PFSK-1 (cell line): ENCODE data around the gene SERPINH1.

ENCODE experiments used
- FOXP2 ChIP-seq: optimal IDR thresholded peaks from 2 replicates; pipeline ENCODE3; 2011; ENCODE audit warnings: borderline replicate concordance, control low read depth, inconsistent platforms; ENCODE audit not compliant: insufficient read depth; ENCODE audit errors: extremely low read length, extremely low read depth
- POLR2AphosphoS5 ChIP-seq: IDR thresholded peaks from 2 replicates; pipeline ENCODE4 v1.6.1; 2012; ENCODE audit warnings: low read depth, mild to moderate bottlenecking, control low read depth, low read length, moderate library complexity
- SIN3A ChIP-seq: IDR thresholded peaks from 2 replicates; pipeline ENCODE4 v1.6.1; 2012; ENCODE audit warnings: mild to moderate bottlenecking, low read length, moderate library complexity, borderline replicate concordance; ENCODE audit not compliant: insufficient read depth
- TAF1 ChIP-seq: IDR thresholded peaks from 2 replicates; pipeline ENCODE4 v1.6.1; 2012; ENCODE audit warnings: low read length, control low read depth, borderline replicate concordance; ENCODE audit not compliant: insufficient read depth
- TF ChIP-seq, protein P1 (sequence below), 2 experiments: IDR thresholded peaks; 2 replicates each; pipeline versions ENCODE4 v1.6.1 to v1.8.0; 2011 to 2012; ENCODE audit warnings: low read depth in 2 of 2, low read length in 2 of 2, control low read depth in 1 of 2, inconsistent platforms in 1 of 2, mild to moderate bottlenecking in 1 of 2, moderate library complexity in 1 of 2; ENCODE audit not compliant: insufficient read depth in 1 of 2

Gene SERPINH1

DNA sequence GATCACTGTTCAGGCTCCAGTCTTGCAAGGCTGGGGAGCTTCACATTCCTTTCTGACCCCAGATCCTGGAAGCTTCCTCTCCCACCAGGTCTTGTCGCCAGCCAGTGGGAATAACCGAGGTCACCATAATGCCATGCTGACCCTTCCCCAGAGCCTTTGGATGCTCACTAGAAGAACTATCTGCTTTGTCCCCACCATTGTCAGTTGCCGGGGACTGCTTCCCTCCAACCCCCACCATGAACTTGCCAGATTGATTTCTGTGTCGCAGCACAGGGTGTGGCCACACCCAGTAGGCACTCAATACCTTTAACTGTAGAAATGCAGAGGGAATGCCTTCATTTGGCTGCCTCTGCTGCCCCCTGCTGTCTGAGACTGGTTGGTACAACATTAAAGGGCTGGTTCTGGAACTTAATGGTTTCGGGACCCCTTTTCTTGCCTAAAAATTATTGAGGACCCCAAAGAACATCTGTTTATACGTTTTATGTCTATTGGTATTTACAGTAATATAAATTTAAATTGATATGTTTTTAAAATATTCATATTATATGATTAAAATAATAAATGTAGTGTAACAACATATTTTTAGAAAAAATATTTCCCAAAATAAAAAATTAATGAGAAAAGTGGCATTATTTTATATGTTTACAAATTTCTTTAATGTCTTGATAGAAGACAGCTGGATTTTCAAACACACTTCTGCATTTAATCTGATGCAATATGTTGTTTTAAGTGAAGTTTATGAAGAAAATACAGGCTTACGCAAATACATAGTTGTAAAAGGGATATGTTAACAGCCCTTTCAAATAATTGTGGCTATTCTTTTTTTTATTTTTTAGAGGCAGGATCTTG, 29.6 kb upstream of the SERPINH1 start:
- TF ChIP-seq FOXP2, result no peak
- TF ChIP-seq POLR2AphosphoS5, result no peak
- TF ChIP-seq, protein P1, sequence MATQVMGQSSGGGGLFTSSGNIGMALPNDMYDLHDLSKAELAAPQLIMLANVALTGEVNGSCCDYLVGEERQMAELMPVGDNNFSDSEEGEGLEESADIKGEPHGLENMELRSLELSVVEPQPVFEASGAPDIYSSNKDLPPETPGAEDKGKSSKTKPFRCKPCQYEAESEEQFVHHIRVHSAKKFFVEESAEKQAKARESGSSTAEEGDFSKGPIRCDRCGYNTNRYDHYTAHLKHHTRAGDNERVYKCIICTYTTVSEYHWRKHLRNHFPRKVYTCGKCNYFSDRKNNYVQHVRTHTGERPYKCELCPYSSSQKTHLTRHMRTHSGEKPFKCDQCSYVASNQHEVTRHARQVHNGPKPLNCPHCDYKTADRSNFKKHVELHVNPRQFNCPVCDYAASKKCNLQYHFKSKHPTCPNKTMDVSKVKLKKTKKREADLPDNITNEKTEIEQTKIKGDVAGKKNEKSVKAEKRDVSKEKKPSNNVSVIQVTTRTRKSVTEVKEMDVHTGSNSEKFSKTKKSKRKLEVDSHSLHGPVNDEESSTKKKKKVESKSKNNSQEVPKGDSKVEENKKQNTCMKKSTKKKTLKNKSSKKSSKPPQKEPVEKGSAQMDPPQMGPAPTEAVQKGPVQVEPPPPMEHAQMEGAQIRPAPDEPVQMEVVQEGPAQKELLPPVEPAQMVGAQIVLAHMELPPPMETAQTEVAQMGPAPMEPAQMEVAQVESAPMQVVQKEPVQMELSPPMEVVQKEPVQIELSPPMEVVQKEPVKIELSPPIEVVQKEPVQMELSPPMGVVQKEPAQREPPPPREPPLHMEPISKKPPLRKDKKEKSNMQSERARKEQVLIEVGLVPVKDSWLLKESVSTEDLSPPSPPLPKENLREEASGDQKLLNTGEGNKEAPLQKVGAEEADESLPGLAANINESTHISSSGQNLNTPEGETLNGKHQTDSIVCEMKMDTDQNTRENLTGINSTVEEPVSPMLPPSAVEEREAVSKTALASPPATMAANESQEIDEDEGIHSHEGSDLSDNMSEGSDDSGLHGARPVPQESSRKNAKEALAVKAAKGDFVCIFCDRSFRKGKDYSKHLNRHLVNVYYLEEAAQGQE (IDR thresholded peaks at IDR 0.05; ENCODE audit: insufficient read depth in 1 of 2, low read depth in 2 of 2, low read length in 2 of 2), result no peak
- TF ChIP-seq TAF1, result no peak
- no peak for TF ChIP-seq SIN3A

DNA sequence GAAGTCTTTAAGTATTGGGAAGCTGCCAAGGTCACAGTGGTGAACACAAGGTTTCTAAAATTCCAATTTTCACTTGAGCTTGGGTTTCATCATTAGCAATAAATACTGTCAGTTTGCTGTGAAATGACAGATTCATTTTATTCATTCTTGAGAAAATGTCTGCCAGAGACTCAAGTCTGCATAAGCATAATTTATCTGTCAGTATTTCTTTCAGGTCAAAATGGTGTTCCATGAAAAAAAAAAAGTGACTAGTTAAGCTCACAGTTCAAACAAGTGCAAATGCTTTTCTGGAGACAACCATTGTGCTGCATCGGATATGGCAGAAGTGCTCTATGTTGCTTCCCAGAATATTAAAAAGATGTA, 28.2 kb upstream of the SERPINH1 start:
- no peak for TF ChIP-seq POLR2AphosphoS5
- TF ChIP-seq TAF1, result no peak
- TF ChIP-seq SIN3A, result no peak
- TF ChIP-seq, protein P1 (IDR thresholded peaks at IDR 0.05; ENCODE audit: insufficient read depth in 1 of 2, low read depth in 2 of 2, low read length in 2 of 2), result no peak
- no peak for TF ChIP-seq FOXP2

DNA sequence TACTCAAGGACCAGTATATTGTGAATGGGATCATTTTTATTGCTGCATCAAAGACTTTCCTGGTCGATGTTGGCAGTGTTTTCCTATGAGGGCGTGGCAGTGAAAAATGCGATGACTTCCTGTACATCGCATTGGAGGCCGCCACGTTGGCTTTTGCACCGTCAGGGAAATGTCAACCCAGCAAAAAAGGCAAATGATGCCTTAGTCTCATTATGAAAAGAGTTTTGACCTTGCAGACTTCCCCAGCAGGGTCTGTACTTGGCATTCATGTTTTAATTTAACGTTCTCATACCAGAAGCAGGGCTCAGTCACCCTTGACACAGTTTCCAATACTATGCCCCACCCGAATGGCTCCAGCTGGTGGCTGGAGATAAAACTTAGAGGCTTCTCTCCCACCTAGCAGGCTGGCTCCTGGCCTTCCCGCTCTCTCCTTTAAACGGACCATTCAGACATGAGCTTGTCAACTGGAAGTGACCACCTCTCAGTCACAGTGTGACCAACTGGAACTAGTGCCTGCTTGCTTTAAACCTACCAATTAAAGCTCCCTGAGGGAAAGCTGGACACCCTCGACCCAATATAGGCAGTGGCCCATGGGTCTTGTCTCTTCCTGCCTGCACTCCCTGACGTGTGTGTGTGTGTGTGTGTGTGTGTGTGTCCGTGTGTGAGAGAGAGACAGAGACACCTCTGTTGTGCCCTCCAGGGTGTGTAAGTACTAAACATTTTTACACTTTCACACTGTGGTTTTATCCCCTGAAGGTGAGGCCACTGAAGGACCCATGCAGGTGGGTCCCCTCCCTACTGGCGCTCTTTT, 27.6 kb upstream of the SERPINH1 start:
- TF ChIP-seq TAF1, result no peak
- TF ChIP-seq FOXP2, result no peak
- no peak for TF ChIP-seq POLR2AphosphoS5
- TF ChIP-seq, protein P1 (IDR thresholded peaks at IDR 0.05; ENCODE audit: insufficient read depth in 1 of 2, low read depth in 2 of 2, low read length in 2 of 2), result no peak
- TF ChIP-seq SIN3A, result no peak

DNA sequence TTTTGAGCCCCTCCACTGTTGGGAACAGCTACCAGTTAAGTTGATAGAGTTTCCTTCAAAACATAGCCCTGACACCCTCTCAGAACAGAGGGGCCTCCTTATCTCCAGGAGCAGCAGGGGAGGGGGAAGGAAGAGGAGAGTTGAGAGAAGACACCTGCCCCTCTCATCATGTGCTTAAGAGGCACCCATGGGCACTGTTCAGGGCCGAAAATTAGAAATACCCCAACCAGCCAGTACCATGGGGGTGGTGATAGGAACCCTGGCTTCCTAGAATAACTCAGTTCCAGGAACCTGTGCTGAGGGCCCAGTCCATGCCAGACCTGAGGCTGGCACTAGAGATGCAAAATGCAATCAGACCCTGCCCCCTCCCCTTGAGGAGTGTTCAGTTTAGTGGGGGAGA, 27.0 kb upstream of the SERPINH1 start:
- TF ChIP-seq SIN3A (no peak), POLR2AphosphoS5 (no peak), TAF1 (no peak), FOXP2 (no peak)
- TF ChIP-seq, protein P1 (IDR thresholded peaks at IDR 0.05; ENCODE audit: insufficient read depth in 1 of 2, low read depth in 2 of 2, low read length in 2 of 2), result no peak
